CD14-positive monocyte (primary cell): ENCODE data around the gene RASSF6. TPM values are rescaled to one million over a fixed set of nuclear protein-coding genes. Genes with fewer than 3 reads are reported as not detected.

Experiments used
- DNase-seq, 3 donors: peaks; one replicate each; pipeline ENCODE4 v3.0.0-alpha.2; 2011 to 2022
- H2AFZ ChIP-seq: 2 replicates; pipeline ENCODE4 v1.6.0; 2012; ENCODE audit warnings: mild to moderate bottlenecking, low read depth, low read length, inconsistent platforms; ENCODE audit not compliant: insufficient read depth, poor library complexity, severe bottlenecking
- H3K27ac ChIP-seq, 2 donors: 1 replicate in 1 of 2; 2 replicates in 1 of 2; pipeline ENCODE4 v1.5.1; 2012 to 2013; ENCODE audit warnings: low read length in 2 of 2, control low read depth in 1 of 2, inconsistent platforms in 1 of 2, low read depth in 1 of 2, mild to moderate bottlenecking in 1 of 2
- H3K27me3 ChIP-seq, 2 donors: one replicate each; pipeline versions ENCODE4 v1.6.0 to v1.6.1; 2011 to 2013; ENCODE audit warnings: low read length in 2 of 2; ENCODE audit not compliant: control insufficient read depth in 2 of 2, insufficient read depth in 2 of 2
- H3K36me3 ChIP-seq, 2 donors: replicated peaks in 1 of 2; 1 replicate in 1 of 2; 2 replicates in 1 of 2; pipeline versions ENCODE4 v1.5.1 to v1.6.1; 2012 to 2013; ENCODE audit warnings: low read length in 2 of 2, control low read depth in 1 of 2, inconsistent platforms in 1 of 2, mild to moderate bottlenecking in 1 of 2; ENCODE audit not compliant: insufficient read depth in 2 of 2, control insufficient read depth in 1 of 2
- H3K4me1 ChIP-seq, 2 donors: 1 replicate in 1 of 2; 2 replicates in 1 of 2; pipeline versions ENCODE4 v1.5.1 to v1.6.1; 2012 to 2013; ENCODE audit warnings: low read length in 2 of 2, control low read depth in 1 of 2, inconsistent platforms in 1 of 2, mild to moderate bottlenecking in 1 of 2, moderate library complexity in 1 of 2; ENCODE audit not compliant: insufficient read depth in 2 of 2, control insufficient read depth in 1 of 2
- H3K4me2 ChIP-seq: replicated peaks from 2 replicates; pipeline ENCODE3; 2012; ENCODE audit warnings: low read length, moderate library complexity, mild to moderate bottlenecking; ENCODE audit not compliant: poor library complexity, severe bottlenecking; ENCODE audit errors: extremely low read depth
- H3K4me3 ChIP-seq, 3 experiments: fragments of 200-600 bp in 1 of 3; sonication (generic) in 1 of 3; replicated peaks in 1 of 3; 1 replicate in 2 of 3; 2 replicates in 1 of 3; pipeline ENCODE4 v1.5.1; 2011 to 2013; ENCODE audit warnings: low read length in 3 of 3, mild to moderate bottlenecking in 3 of 3, control low read depth in 2 of 3, low read depth in 2 of 3, inconsistent platforms in 1 of 3, moderate library complexity in 1 of 3
- H3K79me2 ChIP-seq: 2 replicates; pipeline ENCODE4 v1.6.0; 2012; ENCODE audit warnings: mild to moderate bottlenecking, control low read depth, inconsistent platforms, low read length, moderate library complexity; ENCODE audit not compliant: insufficient read depth
- H3K9ac ChIP-seq: 2 replicates; pipeline ENCODE4 v1.6.0; 2017; ENCODE audit warnings: low read length, mild to moderate bottlenecking; ENCODE audit not compliant: insufficient read depth, poor library complexity, severe bottlenecking
- H3K9me3 ChIP-seq, 2 donors: replicated peaks in 1 of 2; 1 replicate in 1 of 2; 2 replicates in 1 of 2; pipeline versions ENCODE4 v1.5.1 to v1.6.1; 2012 to 2013; ENCODE audit warnings: low read length in 2 of 2, control low read depth in 1 of 2; ENCODE audit not compliant: control insufficient read depth in 1 of 2, insufficient read depth in 1 of 2
- H4K20me1 ChIP-seq: 2 replicates; pipeline ENCODE4 v1.6.0; 2012; ENCODE audit warnings: mild to moderate bottlenecking, low read length, control low read depth, moderate library complexity; ENCODE audit not compliant: insufficient read depth
- H3K27ac Mint-ChIP-seq, 7 donors: one replicate each; pipeline ENCODE4 v1.8.0; 2020; ENCODE audit warnings: mild to moderate bottlenecking in 7 of 7, mixed read lengths in 7 of 7, moderate library complexity in 6 of 7, inconsistent platforms in 2 of 7
- H3K27me3 Mint-ChIP-seq, 3 donors: one replicate each; pipeline ENCODE4 v1.8.0; 2021 to 2022; ENCODE audit warnings: low read depth in 3 of 3, mild to moderate bottlenecking in 3 of 3, mixed read lengths in 3 of 3, moderate library complexity in 3 of 3, inconsistent platforms in 1 of 3
- H3K36me3 Mint-ChIP-seq, 2 donors: one replicate each; pipeline ENCODE4 v1.8.0; 2020; ENCODE audit warnings: mixed read lengths in 2 of 2, inconsistent platforms in 1 of 2, mild to moderate bottlenecking in 1 of 2
- H3K4me1 Mint-ChIP-seq: one replicate; pipeline ENCODE4 v1.8.0; 2020; ENCODE audit warnings: mild to moderate bottlenecking, mixed read lengths
- H3K4me3 Mint-ChIP-seq, 2 donors: one replicate each; pipeline ENCODE4 v1.8.0; 2020; ENCODE audit warnings: mild to moderate bottlenecking in 2 of 2, mixed read lengths in 2 of 2, moderate library complexity in 1 of 2
- H3K9me3 Mint-ChIP-seq, 7 donors: one replicate each; pipeline ENCODE4 v1.8.0; 2020 to 2022; ENCODE audit warnings: mixed read lengths in 7 of 7, mild to moderate bottlenecking in 6 of 7, moderate library complexity in 6 of 7, inconsistent platforms in 2 of 7
- CTCF ChIP-seq: fragments of 200-600 bp; IDR thresholded peaks from one replicate; pipeline ENCODE4 v1.8.0; 2022; ENCODE audit warnings: antibody characterized with exemption, mild to moderate bottlenecking
- WGBS: methylation state at CpG from one replicate; pipeline ENCODE4 v1.1.5; 2013; ENCODE audit warnings: missing lambda C conversion rate; ENCODE audit not compliant: insufficient coverage; 5-methylcytosine and 5-hydroxymethylcytosine counted together
- intact Hi-C, 2 donors: fragments of 100-400 bp; cut with micrococcal nuclease; formaldehyde crosslinking; loops; one replicate each; pipeline versions ENCODE4 v1.15.0 to v1.15.1; 2023
- polyA plus RNA-seq, 3 donors: library from polyadenylated mRNA; depleted of rRNA in 1 of 3; unstranded in 2 of 3; stranded (reverse) in 1 of 3; fragments of 300-500 nt in 2 of 3; fragments of >200 nt in 1 of 3; fragmentation: Illumina TruSeq in 2 of 3; gene quantifications; 1 replicate in 2 of 3; 2 replicates in 1 of 3; pipeline ENCODE4 v1.2.3, GENCODE V29; 2012 to 2021

The RASSF6 gene
- polyA plus RNA-seq, 3 donors: not detected

GRCh38 chr4:73660808-73661207, 40.6 kb upstream of the RASSF6 start:
- Histone ChIP-seq H3K4me3 (no peak overlapping the region), H3K9me3 (no peaks in the 10 kb centered on the region), H4K20me1 (no peaks in the 10 kb centered on the region), H3K27me3 (no peaks in the 10 kb centered on the region), H3K79me2 (no peaks in the 10 kb centered on the region), H3K9ac (no peak overlapping the region), H3K36me3 (no peaks in the 10 kb centered on the region), H3K4me1 (no peaks in the 10 kb centered on the region), H2AFZ (no peak overlapping the region), H3K27ac (no peak overlapping the region), H3K4me2 (no peak overlapping the region)
- no peak overlapping the region for H3K4me3 Mint-ChIP-seq
- H3K9me3 Mint-ChIP-seq: peaks cover 0 to 2% (median 0%) of the 10 kb centered on the region in 7 donors
- peaks cover 5% of the 10 kb centered on the region for H3K4me1 Mint-ChIP-seq
- H3K36me3 Mint-ChIP-seq: no peaks in the 10 kb centered on the region
- WGBS: no CpG with 5 or more reads among the region's 3 CpGs
- no peak overlapping the region for H3K27ac Mint-ChIP-seq
- DNase-seq: no peak
- peaks cover 0 to 3% (median 0%) of the 10 kb centered on the region in 3 donors for H3K27me3 Mint-ChIP-seq
- TF ChIP-seq CTCF: no peak
- intact Hi-C loops: loop anchor here in 1 of 2 donors (10.0 kb wide), 2 partner anchors 64 to 374 kb away; partner anchors contain the start of gene CXCL3

- Histone ChIP-seq H4K20me1 (no peaks in the 10 kb centered on the region), H3K27ac (no peak overlapping the region), H3K9me3 (no peaks in the 10 kb centered on the region), H3K36me3 (no peaks in the 10 kb centered on the region), H3K4me1 (no peaks in the 10 kb centered on the region), H3K27me3 (no peaks in the 10 kb centered on the region), H3K79me2 (no peaks in the 10 kb centered on the region), H3K4me2 (no peak overlapping the region), H3K9ac (no peak overlapping the region), H2AFZ (no peak overlapping the region), H3K4me3 (no peak overlapping the region)
- WGBS: no CpG with 5 or more reads among the region's 7 CpGs
- intact Hi-C loops: loop anchor here (10.0 kb wide), 2 partner anchors 339 to 481 kb away; no protein-coding TSS in a partner anchor
- H3K4me1 Mint-ChIP-seq: peaks cover 1% of the 10 kb centered on the region
- peak; percentile 29 to 53 (median 34) for DNase-seq
- TF ChIP-seq CTCF: peak; percentile 89
- no peaks in the 10 kb centered on the region for H3K9me3 Mint-ChIP-seq
- peaks cover 0 to 3% (median 3%) of the 10 kb centered on the region in 3 donors for H3K27me3 Mint-ChIP-seq
- H3K36me3 Mint-ChIP-seq: no peaks in the 10 kb centered on the region
- no peak overlapping the region for H3K4me3 Mint-ChIP-seq
- no peak overlapping the region for H3K27ac Mint-ChIP-seq
Observed at GRCh38 chr4:73653695-73654106, 33.5 kb upstream of the RASSF6 start.
